ENCODE measurements around the gene CAV1.

GRCh38 chr7:116517626-116518025 lies 7.2 kb upstream of the CAV1 start:
- TF ChIP-seq CTCF (IDR thresholded peaks at IDR 0.05) (no peak), ZFX (IDR thresholded peaks at IDR 0.05; ENCODE audit: borderline replicate concordance) (no peak)
